Thoracic aorta (tissue), 2 donors: ENCODE data around the gene DEDD2. TPM values are rescaled to one million over a fixed set of nuclear protein-coding genes. Genes with fewer than 3 reads are reported as not detected.

Source experiments
- ATAC-seq: fragments of 150-250 bp; one replicate; pipeline ENCODE4 v1.8.0; 2017; ENCODE audit warnings: low read depth; ENCODE audit not compliant: insufficient number of reproducible peaks, low FRiP score
- DNase-seq: peaks from one replicate; pipeline ENCODE4 v3.0.0-alpha.2; 2020; ENCODE audit warnings: low spot score
- H3K27ac ChIP-seq, 2 donors: fragments of 200-600 bp; sonication (generic); 1 replicate in 1 of 2; 2 replicates in 1 of 2; pipeline ENCODE4 v1.5.1; 2016; ENCODE audit warnings: mild to moderate bottlenecking in 2 of 2, moderate library complexity in 2 of 2
- H3K27me3 ChIP-seq: fragments of 200-600 bp; sonication (generic); replicated peaks from 2 replicates; pipeline ENCODE4 v1.6.0; 2016; ENCODE audit warnings: mild to moderate bottlenecking; ENCODE audit not compliant: insufficient read depth
- H3K36me3 ChIP-seq: fragments of 200-600 bp; sonication (generic); one replicate; pipeline ENCODE4 v1.5.1; 2016
- H3K4me1 ChIP-seq, 2 donors: fragments of 200-600 bp; sonication (generic); 1 replicate in 1 of 2; 2 replicates in 1 of 2; pipeline versions ENCODE4 v1.5.1 to v1.6.0; 2016; ENCODE audit warnings: low read depth in 2 of 2, mild to moderate bottlenecking in 1 of 2; ENCODE audit not compliant: control insufficient read depth in 1 of 2
- H3K4me3 ChIP-seq: fragments of 200-600 bp; sonication (generic); 2 replicates; pipeline ENCODE4 v1.5.1; 2016; ENCODE audit warnings: mild to moderate bottlenecking
- H3K9me3 ChIP-seq: fragments of 200-600 bp; sonication (generic); 2 replicates; pipeline ENCODE4 v1.5.1; 2016
- total RNA-seq, 2 donors: library from RNA; depleted of rRNA; stranded (reverse); fragments of >200 nt; gene quantifications; one replicate each; pipeline versions ENCODE4 v1.1.0 to v1.2.3, GENCODE V29; 2016
- TF ChIP-seq, protein P1 (sequence below): fragments of 200-600 bp; sonication (generic); IDR thresholded peaks from one replicate; pipeline ENCODE4 v1.5.1; 2019; ENCODE audit warnings: antibody characterized with exemption

Gene DEDD2
- total RNA-seq, 2 donors from 2014 or later: 21.7 to 33.2 TPM

GRCh38 chr19:42229301-42229854 is 11.9 kb upstream of the DEDD2 start:
- TF ChIP-seq, protein P1, sequence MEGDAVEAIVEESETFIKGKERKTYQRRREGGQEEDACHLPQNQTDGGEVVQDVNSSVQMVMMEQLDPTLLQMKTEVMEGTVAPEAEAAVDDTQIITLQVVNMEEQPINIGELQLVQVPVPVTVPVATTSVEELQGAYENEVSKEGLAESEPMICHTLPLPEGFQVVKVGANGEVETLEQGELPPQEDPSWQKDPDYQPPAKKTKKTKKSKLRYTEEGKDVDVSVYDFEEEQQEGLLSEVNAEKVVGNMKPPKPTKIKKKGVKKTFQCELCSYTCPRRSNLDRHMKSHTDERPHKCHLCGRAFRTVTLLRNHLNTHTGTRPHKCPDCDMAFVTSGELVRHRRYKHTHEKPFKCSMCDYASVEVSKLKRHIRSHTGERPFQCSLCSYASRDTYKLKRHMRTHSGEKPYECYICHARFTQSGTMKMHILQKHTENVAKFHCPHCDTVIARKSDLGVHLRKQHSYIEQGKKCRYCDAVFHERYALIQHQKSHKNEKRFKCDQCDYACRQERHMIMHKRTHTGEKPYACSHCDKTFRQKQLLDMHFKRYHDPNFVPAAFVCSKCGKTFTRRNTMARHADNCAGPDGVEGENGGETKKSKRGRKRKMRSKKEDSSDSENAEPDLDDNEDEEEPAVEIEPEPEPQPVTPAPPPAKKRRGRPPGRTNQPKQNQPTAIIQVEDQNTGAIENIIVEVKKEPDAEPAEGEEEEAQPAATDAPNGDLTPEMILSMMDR: no peak
- DNase-seq (no peak), ATAC-seq (no peak)
- Histone ChIP-seq H3K27me3 (no peaks in the 10 kb centered on the region), H3K9me3 (no peaks in the 10 kb centered on the region), H3K4me1 (no peaks in the 10 kb centered on the region), H3K4me3 (no peak overlapping the region), H3K36me3 (peaks cover 68% of the 10 kb centered on the region), H3K27ac (no peak overlapping the region)

DNA sequence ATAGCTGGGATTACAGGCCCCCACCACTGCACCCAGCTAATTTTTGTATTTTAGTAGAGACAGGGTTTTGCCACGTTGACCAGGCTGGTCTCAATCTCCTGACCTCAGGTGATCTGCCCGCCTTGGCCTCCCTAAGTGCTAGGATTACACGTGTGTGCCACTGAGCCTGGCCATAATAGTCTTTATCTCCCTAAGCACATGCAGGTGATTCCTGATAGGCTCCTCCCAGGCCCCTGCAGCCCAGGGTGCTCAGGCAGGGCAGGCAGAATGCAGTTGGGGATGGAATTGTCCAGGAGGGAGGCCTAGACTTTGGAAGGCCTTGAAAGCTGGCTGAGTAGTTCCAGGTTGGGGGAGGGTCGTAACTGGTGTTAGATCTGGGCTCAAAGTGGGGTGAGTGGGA is 11.2 kb upstream of the DEDD2 start:
- Histone ChIP-seq H3K4me3 (no peak overlapping the region), H3K9me3 (no peaks in the 10 kb centered on the region), H3K4me1 (no peaks in the 10 kb centered on the region), H3K36me3 (peaks cover 64% of the 10 kb centered on the region), H3K27ac (no peak overlapping the region), H3K27me3 (no peaks in the 10 kb centered on the region)
- TF ChIP-seq, protein P1: no peak
- ATAC-seq: no peak
- no peak for DNase-seq

- H3K36me3 ChIP-seq: peaks cover 61% of the 10 kb centered on the region
- H3K27ac ChIP-seq: no peak overlapping the region
- no peak overlapping the region for H3K4me3 ChIP-seq
- H3K4me1 ChIP-seq: peaks cover 0 to 6% of the 10 kb centered on the region in 2 donors
- no peak for ATAC-seq
- no peaks in the 10 kb centered on the region for H3K27me3 ChIP-seq
- no peaks in the 10 kb centered on the region for H3K9me3 ChIP-seq
- TF ChIP-seq, protein P1: no peak
- DNase-seq: no peak
These were observed 9.4 kb upstream of the DEDD2 start for GRCh38 chr19:42226886-42227285.

GRCh38 chr19:42225718-42226292 is 8.3 kb upstream of the DEDD2 start:
- Histone ChIP-seq H3K27me3 (no peaks in the 10 kb centered on the region), H3K4me3 (no peak overlapping the region), H3K36me3 (peaks cover 50% of the 10 kb centered on the region), H3K27ac (no peak overlapping the region), H3K4me1 (peaks cover 6 to 17% of the 10 kb centered on the region in 2 donors), H3K9me3 (no peaks in the 10 kb centered on the region)
- TF ChIP-seq, protein P1: no peak
- DNase-seq (no peak), ATAC-seq (no peak)

DNA sequence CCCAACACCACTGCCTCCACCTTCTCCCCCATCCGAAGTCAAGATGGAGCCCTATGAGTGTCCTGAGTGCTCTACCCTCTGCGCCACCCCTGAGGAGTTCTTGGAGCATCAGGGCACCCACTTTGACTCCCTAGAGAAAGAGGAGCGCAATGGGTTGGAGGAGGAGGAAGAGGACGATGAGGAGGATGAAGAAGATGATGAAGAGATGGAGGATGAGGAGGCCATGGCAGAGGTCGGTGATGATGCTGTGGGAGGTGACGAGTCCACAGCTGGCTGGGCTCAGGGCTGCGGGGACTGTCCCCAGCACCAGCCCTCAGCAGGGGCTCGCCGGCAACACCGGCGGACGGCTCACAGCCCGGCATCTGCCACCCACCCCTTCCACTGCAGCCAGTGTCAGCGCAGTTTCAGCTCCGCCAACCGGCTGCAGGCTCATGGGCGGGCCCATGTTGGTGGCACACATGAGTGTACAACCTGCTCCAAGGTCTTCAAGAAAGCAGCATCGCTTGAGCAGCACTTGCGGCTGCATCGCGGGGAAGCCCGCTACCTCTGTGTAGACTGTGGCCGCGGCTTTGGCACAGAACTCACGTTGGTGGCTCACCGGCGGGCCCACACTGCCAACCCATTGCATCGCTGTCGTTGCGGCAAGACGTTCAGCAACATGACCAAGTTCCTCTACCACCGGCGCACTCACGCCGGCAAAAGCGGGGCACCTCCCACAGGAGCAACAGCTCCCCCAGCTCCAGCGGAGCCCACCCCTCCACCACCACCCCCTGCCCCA is 7.7 kb upstream of the DEDD2 start:
- H3K4me3 ChIP-seq: no peak overlapping the region
- no peak overlapping the region for H3K27ac ChIP-seq
- DNase-seq (no peak), ATAC-seq (no peak)
- H3K36me3 ChIP-seq: peaks cover 45% of the 10 kb centered on the region
- no peaks in the 10 kb centered on the region for H3K9me3 ChIP-seq
- no peaks in the 10 kb centered on the region for H3K27me3 ChIP-seq
- TF ChIP-seq, protein P1: no peak
- H3K4me1 ChIP-seq: peaks cover 8 to 20% of the 10 kb centered on the region in 2 donors
